Measurements from ENCODE around the gene NFIA.
"Not testable (repeated sequence)": the region's sequence is repeated elsewhere in the genome, so short reads cannot be mapped to it uniquely, and the experiment has no call there.

Gene NFIA

GRCh38 chr1:61268546-61269240 lies 186.3 kb downstream of the NFIA start:
- DNase-seq (ENCODE audit: low spot score) (no peak), FAIRE-seq (no peak)

- FAIRE-seq = no peak
- DNase-seq (ENCODE audit: low spot score) = no peak
Measured at GRCh38 chr1:61269602-61270001, 187.2 kb downstream of the NFIA start.

- no peak for FAIRE-seq
- DNase-seq (ENCODE audit: low spot score) = no peak
Measured at GRCh38 chr1:61270107-61270506, 187.7 kb downstream of the NFIA start.

- FAIRE-seq (no peak), DNase-seq (ENCODE audit: low spot score) (no peak)
Measured at GRCh38 chr1:61270761-61271411, 188.5 kb downstream of the NFIA start.

- FAIRE-seq = no peak
- DNase-seq (ENCODE audit: low spot score) = no peak
Measured at GRCh38 chr1:61271412-61271789, 189.0 kb downstream of the NFIA start.

GRCh38 chr1:61273167-61273705 lies 190.9 kb downstream of the NFIA start:
- DNase-seq (ENCODE audit: low spot score) = no peak
- no peak for FAIRE-seq

GRCh38 chr1:61273861-61274260 lies 191.5 kb downstream of the NFIA start:
- no peak for FAIRE-seq
- no peak for DNase-seq (ENCODE audit: low spot score)

GRCh38 chr1:61274939-61275338 lies 192.6 kb downstream of the NFIA start:
- DNase-seq (ENCODE audit: low spot score) (no peak), FAIRE-seq (no peak)

GRCh38 chr1:61276246-61276645 lies 193.9 kb downstream of the NFIA start:
- no peak for DNase-seq (ENCODE audit: low spot score)
- FAIRE-seq = no peak

GRCh38 chr1:61277121-61277690 lies 194.8 kb downstream of the NFIA start:
- no peak for FAIRE-seq
- no peak for DNase-seq (ENCODE audit: low spot score)

GRCh38 chr1:61278503-61278902 lies 196.1 kb downstream of the NFIA start:
- not testable (repeated sequence) for FAIRE-seq; DNase-seq (ENCODE audit: low spot score)

GRCh38 chr1:61278966-61279365 lies 196.6 kb downstream of the NFIA start:
- no peak for FAIRE-seq
- no peak for DNase-seq (ENCODE audit: low spot score)

GRCh38 chr1:61279570-61279969 lies 197.2 kb downstream of the NFIA start:
- FAIRE-seq (no peak), DNase-seq (ENCODE audit: low spot score) (no peak)

- DNase-seq (ENCODE audit: low spot score) (no peak), FAIRE-seq (no peak)
Measured at GRCh38 chr1:61280452-61280851, 198.1 kb downstream of the NFIA start.

- DNase-seq (ENCODE audit: low spot score) (no peak), FAIRE-seq (no peak)
Measured at GRCh38 chr1:61282387-61282786, 200.0 kb downstream of the NFIA start.

- FAIRE-seq (no peak), DNase-seq (ENCODE audit: low spot score) (no peak)
Measured at GRCh38 chr1:61284248-61284854, 202.0 kb downstream of the NFIA start.

- FAIRE-seq (no peak), DNase-seq (ENCODE audit: low spot score) (no peak)
Measured at GRCh38 chr1:61284936-61285335, 202.6 kb downstream of the NFIA start.

- FAIRE-seq = no peak
- DNase-seq (ENCODE audit: low spot score) = no peak
Measured at GRCh38 chr1:61285371-61285885, 203.1 kb downstream of the NFIA start.

GRCh38 chr1:61287014-61287413 lies 204.7 kb downstream of the NFIA start:
- DNase-seq (ENCODE audit: low spot score) (no peak), FAIRE-seq (no peak)

- DNase-seq (ENCODE audit: low spot score) (no peak), FAIRE-seq (no peak)
Measured at GRCh38 chr1:61287734-61288133, 205.4 kb downstream of the NFIA start.

- FAIRE-seq (no peak), DNase-seq (ENCODE audit: low spot score) (no peak)
Measured at GRCh38 chr1:61289232-61290098, 207.1 kb downstream of the NFIA start.
